Central memory CD4-positive, alpha-beta T cell (primary cell): Measurements from ENCODE around the gene FAM229A.

Experiments used
- DNase-seq: peaks from one replicate; pipeline ENCODE4 v3.0.0; 2022

The FAM229A gene

GRCh38 chr1:32327204-32327603 lies 35.1 kb downstream of the FAM229A start:
- no peak for DNase-seq

- peak; percentile 67 for DNase-seq
Measured at GRCh38 chr1:32321712-32322291, 40.5 kb downstream of the FAM229A start.

GRCh38 chr1:32318127-32318869 lies 44.0 kb downstream of the FAM229A start:
- DNase-seq = no peak

- no peak for DNase-seq
Measured at GRCh38 chr1:32316903-32317277, 45.4 kb downstream of the FAM229A start.

- no peak for DNase-seq
Measured at GRCh38 chr1:32311709-32312393, 50.4 kb downstream of the FAM229A start.
